Kidney (tissue), 14 donors: ENCODE results near the gene CNOT10. TPM values are rescaled to one million over a fixed set of nuclear protein-coding genes. Genes with fewer than 3 reads are reported as not detected.
"Not testable (repeated sequence)": the region's sequence is repeated elsewhere in the genome, so short reads cannot be mapped to it uniquely, and the experiment has no call there.

Experiments used
- DNase-seq, 5 donors: peaks; one replicate each; pipeline ENCODE4 v3.0.0-alpha.2; 2013 to 2020
- FAIRE-seq: peaks from 2 replicates; lab custom pipeline; 2012; peaks lifted over from hg19 to GRCh38; lab: Jason Lieb, UNC
- H3K27ac ChIP-seq, 2 donors: one replicate each; pipeline ENCODE4 v1.7.0; 2013; ENCODE audit warnings: low read depth in 2 of 2, low read length in 2 of 2, inconsistent platforms in 1 of 2
- H3K27me3 ChIP-seq: one replicate; pipeline ENCODE4 v1.7.1; 2013; ENCODE audit warnings: low read length, inconsistent platforms; ENCODE audit not compliant: control insufficient read depth, insufficient read depth
- H3K36me3 ChIP-seq, 3 donors: one replicate each; pipeline versions ENCODE4 v1.7.0 to v1.7.1; 2013; ENCODE audit warnings: low read length in 3 of 3, control low read depth in 1 of 3, inconsistent platforms in 1 of 3; ENCODE audit not compliant: insufficient read depth in 3 of 3, control insufficient read depth in 2 of 3
- H3K4me1 ChIP-seq, 3 donors: one replicate each; pipeline versions ENCODE4 v1.7.0 to v1.7.1; 2013; ENCODE audit warnings: low read length in 3 of 3, inconsistent platforms in 1 of 3, low read depth in 1 of 3; ENCODE audit not compliant: control insufficient read depth in 2 of 3, insufficient read depth in 2 of 3
- H3K4me3 ChIP-seq, 3 donors: one replicate each; pipeline versions ENCODE4 v1.7.0 to v1.8.1; 2013; ENCODE audit warnings: low read length in 3 of 3, control low read depth in 1 of 3, inconsistent platforms in 1 of 3
- H3K9ac ChIP-seq, 3 donors: one replicate each; pipeline versions ENCODE4 v1.7.0 to v1.7.1; 2013; ENCODE audit warnings: low read length in 3 of 3, control low read depth in 1 of 3, inconsistent platforms in 1 of 3
- H3K9me3 ChIP-seq, 3 donors: one replicate each; pipeline versions ENCODE4 v1.7.0 to v1.7.1; 2013; ENCODE audit warnings: low read length in 3 of 3, control low read depth in 1 of 3, inconsistent platforms in 1 of 3; ENCODE audit not compliant: control insufficient read depth in 2 of 3, insufficient read depth in 1 of 3
- intact Hi-C: fragments of 100-400 bp; cut with DNase I; formaldehyde crosslinking; loops from one replicate; pipeline ENCODE4 v1.11.1; 2022
- polyA plus RNA-seq: library from polyadenylated mRNA; stranded (reverse); fragments of 350-450 nt; fragmentation: Illumina TruSeq; extraction: RNeasy Lipid Tissue Mini Kit (QIAGEN cat#74804); gene quantifications from one replicate; pipeline ENCODE4 v1.2.3, GENCODE V29; 2014; ENCODE audit warnings: low read depth, low replicate concordance; ENCODE audit not compliant: insufficient read depth
- total RNA-seq: library from RNA; stranded (reverse); fragmentation: NEBNext Ultra II Directional; extraction: Animal tissue kit (Norgen Biotek cat#: 25700); gene quantifications from one replicate; pipeline ENCODE4 v1.2.1, GENCODE V29; 2021
- TF ChIP-seq, protein P1 (sequence below): IDR thresholded peaks from 3 replicates; pipeline ENCODE4 v1.5.1; 2012; ENCODE audit warnings: mild to moderate bottlenecking, moderate library complexity, borderline replicate concordance; ENCODE audit not compliant: insufficient read depth; ENCODE audit errors: extremely low read depth
- donor health status: control.
- donor health status: control.
- donor health status: control.
- donor health status: control.
- donor health status: control.
- donor health status: DM: yes; HTN: yes; CAD: no.
- donor health status: Normal renal cell carcinoma (clear cell type).

The CNOT10 gene
- total and polyA plus RNA-seq, 2 donors from 2014 or later = 19.0 to 34.0 TPM

DNA sequence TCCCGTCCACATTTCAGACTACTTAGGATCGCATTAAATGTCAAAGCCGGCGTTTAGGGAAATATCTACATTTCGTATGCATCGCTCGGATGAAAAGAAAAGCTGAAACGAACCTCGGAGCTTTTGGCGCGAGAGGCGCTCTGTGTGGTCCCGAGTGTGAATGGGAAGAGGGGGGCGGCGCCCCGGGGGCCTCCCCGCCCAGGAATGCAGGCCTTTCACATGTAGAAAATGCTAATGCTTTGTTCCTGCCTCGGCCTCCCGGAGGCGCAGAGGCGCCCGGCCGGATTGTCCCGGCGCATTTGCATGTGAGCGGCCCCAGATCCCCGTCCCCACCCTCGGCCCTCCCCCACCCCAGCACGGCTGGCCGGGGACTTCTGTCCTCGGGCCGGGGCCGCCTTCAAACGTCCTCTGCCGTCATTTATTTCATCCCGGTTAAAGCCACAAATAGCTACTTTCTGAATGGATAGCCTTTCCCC is 95.8 kb downstream of the CNOT10 start:
- TF ChIP-seq, protein P1, sequence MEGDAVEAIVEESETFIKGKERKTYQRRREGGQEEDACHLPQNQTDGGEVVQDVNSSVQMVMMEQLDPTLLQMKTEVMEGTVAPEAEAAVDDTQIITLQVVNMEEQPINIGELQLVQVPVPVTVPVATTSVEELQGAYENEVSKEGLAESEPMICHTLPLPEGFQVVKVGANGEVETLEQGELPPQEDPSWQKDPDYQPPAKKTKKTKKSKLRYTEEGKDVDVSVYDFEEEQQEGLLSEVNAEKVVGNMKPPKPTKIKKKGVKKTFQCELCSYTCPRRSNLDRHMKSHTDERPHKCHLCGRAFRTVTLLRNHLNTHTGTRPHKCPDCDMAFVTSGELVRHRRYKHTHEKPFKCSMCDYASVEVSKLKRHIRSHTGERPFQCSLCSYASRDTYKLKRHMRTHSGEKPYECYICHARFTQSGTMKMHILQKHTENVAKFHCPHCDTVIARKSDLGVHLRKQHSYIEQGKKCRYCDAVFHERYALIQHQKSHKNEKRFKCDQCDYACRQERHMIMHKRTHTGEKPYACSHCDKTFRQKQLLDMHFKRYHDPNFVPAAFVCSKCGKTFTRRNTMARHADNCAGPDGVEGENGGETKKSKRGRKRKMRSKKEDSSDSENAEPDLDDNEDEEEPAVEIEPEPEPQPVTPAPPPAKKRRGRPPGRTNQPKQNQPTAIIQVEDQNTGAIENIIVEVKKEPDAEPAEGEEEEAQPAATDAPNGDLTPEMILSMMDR = no peak
- H3K4me1 ChIP-seq = peaks cover 0 to 4% (median 0%) of the 10 kb centered on the region in 3 donors
- H3K9ac ChIP-seq = peak overlapping the region in 1 of 3 donors; percentile 73
- no peaks in the 10 kb centered on the region for H3K36me3 ChIP-seq
- peak overlapping the region; percentile 44 to 86 (median 71) for H3K4me3 ChIP-seq
- intact Hi-C loops = no loop called here
- H3K27me3 ChIP-seq = no peaks in the 10 kb centered on the region
- no peak for FAIRE-seq
- peak; percentile 79 to 89 (median 88) for DNase-seq
- H3K9me3 ChIP-seq = no peaks in the 10 kb centered on the region
- H3K27ac ChIP-seq = no peak overlapping the region

DNA sequence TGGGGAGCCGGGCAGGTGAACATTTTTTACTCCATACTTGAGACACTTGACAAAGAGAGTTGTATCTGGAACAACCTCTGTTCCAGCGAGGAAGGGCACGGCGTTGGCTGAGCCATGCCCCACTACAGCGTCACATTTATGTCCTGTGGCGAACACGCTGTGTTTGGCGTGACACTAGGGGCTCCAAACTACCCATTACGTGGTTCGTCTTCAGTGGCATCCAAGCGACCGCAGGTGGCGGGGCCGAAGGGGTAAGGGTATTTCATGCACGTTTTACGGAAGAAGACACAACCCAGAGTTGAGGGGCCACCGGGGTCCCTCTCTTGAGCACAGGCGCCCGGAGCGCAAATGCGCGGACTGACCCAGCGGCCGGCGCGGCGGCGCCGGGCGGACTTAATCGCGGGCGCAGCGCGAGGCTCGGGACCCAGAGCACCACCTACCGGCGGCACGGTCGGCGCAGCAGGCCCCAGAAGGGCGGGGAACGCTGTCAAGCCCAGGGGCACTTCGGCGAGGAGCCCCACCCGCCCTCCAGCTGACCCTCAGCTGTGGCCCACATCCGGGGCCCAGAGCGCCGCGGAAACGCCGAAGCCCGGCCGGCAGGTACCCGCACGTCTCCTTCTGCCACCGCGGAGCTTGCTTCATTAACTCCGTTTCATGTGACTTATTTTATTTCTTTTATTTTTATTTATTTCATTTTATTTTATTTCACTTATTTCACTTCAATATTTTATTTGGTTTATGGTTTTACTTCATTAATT is 96.4 kb downstream of the CNOT10 start:
- no peak overlapping the region for H3K27ac ChIP-seq
- no peaks in the 10 kb centered on the region for H3K36me3 ChIP-seq
- H3K9me3 ChIP-seq = no peaks in the 10 kb centered on the region
- peak; percentile 15 for FAIRE-seq
- peak overlapping the region; percentile 44 to 86 (median 71) for H3K4me3 ChIP-seq
- intact Hi-C loops = no loop called here
- H3K9ac ChIP-seq = peak overlapping the region in 2 of 3 donors; percentile 55 to 73
- TF ChIP-seq, protein P1 = peak; percentile 57
- peak; percentile 86 to 91 (median 90) for DNase-seq
- no peaks in the 10 kb centered on the region for H3K27me3 ChIP-seq
- peaks cover 0 to 4% (median 0%) of the 10 kb centered on the region in 3 donors for H3K4me1 ChIP-seq

DNA sequence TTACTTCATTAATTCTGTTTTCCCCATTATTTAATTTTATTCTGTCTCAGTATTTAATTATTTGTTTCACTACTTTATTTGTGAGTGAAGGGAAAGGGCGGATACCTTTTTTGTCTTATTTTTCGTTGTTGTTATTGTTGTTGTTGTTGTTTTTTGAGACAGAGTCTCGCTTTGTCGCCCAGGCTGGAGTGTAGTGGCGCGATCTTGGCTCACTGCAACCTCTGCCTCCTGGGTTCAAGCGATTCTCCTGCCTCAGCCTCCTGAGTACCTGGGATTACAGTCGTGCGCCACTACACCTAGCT is 96.9 kb downstream of the CNOT10 start:
- DNase-seq, FAIRE-seq, intact Hi-C loops: not testable (repeated sequence)

DNA sequence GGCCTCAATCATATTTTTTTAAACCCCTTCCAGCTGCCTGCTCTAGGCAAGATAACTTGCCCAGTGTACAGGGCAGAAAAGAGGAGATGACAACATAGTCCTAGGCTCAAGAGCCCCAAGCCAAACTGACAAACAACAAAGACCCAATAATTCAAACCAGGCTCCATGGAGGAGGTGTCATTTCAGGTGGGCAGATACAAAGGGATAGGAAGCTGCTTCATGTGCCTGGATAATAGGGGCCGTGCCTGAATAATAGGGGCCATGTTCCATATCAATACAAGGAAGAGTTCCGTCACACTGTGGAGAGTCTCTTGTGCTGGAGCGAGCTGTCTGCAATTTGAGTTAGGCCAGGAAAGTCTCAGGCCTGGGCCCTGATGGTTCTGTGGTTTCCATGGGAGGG is 97.4 kb downstream of the CNOT10 start:
- FAIRE-seq = no peak
- DNase-seq = no peak
- Histone ChIP-seq H3K4me1 (peaks cover 0 to 4% (median 0%) of the 10 kb centered on the region in 3 donors), H3K27me3 (no peaks in the 10 kb centered on the region), H3K9me3 (no peaks in the 10 kb centered on the region), H3K9ac (no peak overlapping the region), H3K36me3 (no peaks in the 10 kb centered on the region), H3K4me3 (no peak overlapping the region), H3K27ac (no peak overlapping the region)
- intact Hi-C loops = no loop called here
- TF ChIP-seq, protein P1 = no peak

More for the DNA sequence above, 96.9 kb downstream of the CNOT10 start:
- not testable (repeated sequence) for H3K27me3 ChIP-seq, H3K36me3 ChIP-seq, H3K4me3 ChIP-seq, H3K9me3 ChIP-seq, H3K27ac ChIP-seq, H3K9ac ChIP-seq, H3K4me1 ChIP-seq
